ENCODE results near the gene SLC37A3.

The SLC37A3 gene

GRCh38 chr7:140333223-140333622 is 65.1 kb downstream of the SLC37A3 start:
- H3K4me3 ChIP-seq (ENCODE audit: low read depth, low read length): no peak overlapping the region
- TF ChIP-seq, protein P1, sequence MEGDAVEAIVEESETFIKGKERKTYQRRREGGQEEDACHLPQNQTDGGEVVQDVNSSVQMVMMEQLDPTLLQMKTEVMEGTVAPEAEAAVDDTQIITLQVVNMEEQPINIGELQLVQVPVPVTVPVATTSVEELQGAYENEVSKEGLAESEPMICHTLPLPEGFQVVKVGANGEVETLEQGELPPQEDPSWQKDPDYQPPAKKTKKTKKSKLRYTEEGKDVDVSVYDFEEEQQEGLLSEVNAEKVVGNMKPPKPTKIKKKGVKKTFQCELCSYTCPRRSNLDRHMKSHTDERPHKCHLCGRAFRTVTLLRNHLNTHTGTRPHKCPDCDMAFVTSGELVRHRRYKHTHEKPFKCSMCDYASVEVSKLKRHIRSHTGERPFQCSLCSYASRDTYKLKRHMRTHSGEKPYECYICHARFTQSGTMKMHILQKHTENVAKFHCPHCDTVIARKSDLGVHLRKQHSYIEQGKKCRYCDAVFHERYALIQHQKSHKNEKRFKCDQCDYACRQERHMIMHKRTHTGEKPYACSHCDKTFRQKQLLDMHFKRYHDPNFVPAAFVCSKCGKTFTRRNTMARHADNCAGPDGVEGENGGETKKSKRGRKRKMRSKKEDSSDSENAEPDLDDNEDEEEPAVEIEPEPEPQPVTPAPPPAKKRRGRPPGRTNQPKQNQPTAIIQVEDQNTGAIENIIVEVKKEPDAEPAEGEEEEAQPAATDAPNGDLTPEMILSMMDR (IDR thresholded peaks at IDR 0.05; ENCODE audit: borderline replicate concordance, insufficient read depth, low read depth, low read length): no peak

- H3K4me3 ChIP-seq (ENCODE audit: low read depth, low read length): no peak overlapping the region
- TF ChIP-seq, protein P1 (IDR thresholded peaks at IDR 0.05; ENCODE audit: borderline replicate concordance, insufficient read depth, low read depth, low read length): no peak
Observed at GRCh38 chr7:140330595-140330994, 67.7 kb downstream of the SLC37A3 start.

GRCh38 chr7:140330128-140330527 is 68.2 kb downstream of the SLC37A3 start:
- TF ChIP-seq, protein P1 (IDR thresholded peaks at IDR 0.05; ENCODE audit: borderline replicate concordance, insufficient read depth, low read depth, low read length): no peak
- no peak overlapping the region for H3K4me3 ChIP-seq (ENCODE audit: low read depth, low read length)

DNA sequence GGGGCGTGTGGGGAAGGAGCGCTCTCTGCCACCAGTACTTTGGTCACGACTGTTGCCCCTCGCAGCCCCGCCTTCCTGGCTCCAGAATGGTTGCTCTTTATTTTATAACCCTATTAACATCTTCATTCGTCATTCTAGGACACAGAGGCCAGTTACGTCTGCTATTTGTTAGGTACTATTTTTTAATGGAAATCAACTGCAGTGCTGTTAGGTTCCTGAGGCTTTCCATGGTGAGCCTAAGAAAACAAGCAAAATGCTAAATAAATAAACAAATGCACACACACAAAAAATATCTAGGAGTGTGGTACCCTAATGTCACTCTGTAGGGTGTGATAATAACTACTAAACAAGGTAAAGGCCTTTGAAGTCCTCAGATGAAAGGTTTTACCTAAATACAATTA is 71.1 kb downstream of the SLC37A3 start:
- TF ChIP-seq, protein P1 (IDR thresholded peaks at IDR 0.05; ENCODE audit: borderline replicate concordance, insufficient read depth, low read depth, low read length): no peak
- H3K4me3 ChIP-seq (ENCODE audit: low read depth, low read length): no peak overlapping the region

- H3K4me3 ChIP-seq (ENCODE audit: low read depth, low read length): no peak overlapping the region
- TF ChIP-seq, protein P1 (IDR thresholded peaks at IDR 0.05; ENCODE audit: borderline replicate concordance, insufficient read depth, low read depth, low read length): peak; percentile 49; the same call in 1 of the 2 replicates
Observed at GRCh38 chr7:140326116-140326928, 72.0 kb downstream of the SLC37A3 start.

DNA sequence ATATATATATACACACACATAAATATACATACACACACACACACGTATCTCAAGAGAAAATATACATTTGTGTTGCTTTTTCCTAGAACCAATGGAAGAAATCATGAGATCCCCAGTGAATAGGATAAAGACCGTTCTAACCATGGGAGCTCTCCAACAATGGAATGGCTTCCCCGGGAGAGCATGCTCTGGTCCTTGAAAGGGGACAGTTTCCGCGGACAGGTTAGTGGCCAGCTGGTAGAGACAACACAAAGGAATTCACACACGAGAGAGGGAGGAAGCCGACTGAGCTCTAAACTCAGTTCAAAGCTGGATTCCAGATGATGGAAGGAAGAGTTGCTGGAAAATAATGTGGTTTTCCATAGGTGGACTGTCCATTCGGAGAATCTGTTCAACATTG is 72.7 kb downstream of the SLC37A3 start:
- TF ChIP-seq, protein P1 (IDR thresholded peaks at IDR 0.05; ENCODE audit: borderline replicate concordance, insufficient read depth, low read depth, low read length): no peak
- H3K4me3 ChIP-seq (ENCODE audit: low read depth, low read length): no peak overlapping the region

DNA sequence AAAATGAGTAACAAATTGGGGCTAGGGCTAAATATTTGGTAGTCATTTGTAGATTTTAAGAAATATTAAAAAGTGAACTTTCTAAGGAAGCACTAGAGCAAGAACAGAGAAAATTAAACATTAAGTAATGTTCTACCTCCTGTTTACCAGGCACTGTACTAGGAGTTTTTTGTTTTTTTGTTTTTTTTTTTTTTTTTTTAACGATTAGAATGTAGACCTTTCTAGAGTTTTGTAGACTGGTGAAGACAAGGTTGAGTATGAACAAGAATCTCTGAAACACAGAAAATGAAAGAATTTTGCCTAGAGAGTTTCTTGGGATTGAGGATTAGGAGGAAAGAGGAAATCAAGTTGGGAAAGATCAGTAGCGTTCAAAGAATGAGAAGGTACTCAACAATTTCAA is 73.6 kb downstream of the SLC37A3 start:
- no peak overlapping the region for H3K4me3 ChIP-seq (ENCODE audit: low read depth, low read length)
- TF ChIP-seq, protein P1 (IDR thresholded peaks at IDR 0.05; ENCODE audit: borderline replicate concordance, insufficient read depth, low read depth, low read length): no peak
